ENCODE measurements around the gene TSPAN32.

- no peak for TF ChIP-seq POLR2A (IDR thresholded peaks at IDR 0.05)
- TF ChIP-seq, protein P1, sequence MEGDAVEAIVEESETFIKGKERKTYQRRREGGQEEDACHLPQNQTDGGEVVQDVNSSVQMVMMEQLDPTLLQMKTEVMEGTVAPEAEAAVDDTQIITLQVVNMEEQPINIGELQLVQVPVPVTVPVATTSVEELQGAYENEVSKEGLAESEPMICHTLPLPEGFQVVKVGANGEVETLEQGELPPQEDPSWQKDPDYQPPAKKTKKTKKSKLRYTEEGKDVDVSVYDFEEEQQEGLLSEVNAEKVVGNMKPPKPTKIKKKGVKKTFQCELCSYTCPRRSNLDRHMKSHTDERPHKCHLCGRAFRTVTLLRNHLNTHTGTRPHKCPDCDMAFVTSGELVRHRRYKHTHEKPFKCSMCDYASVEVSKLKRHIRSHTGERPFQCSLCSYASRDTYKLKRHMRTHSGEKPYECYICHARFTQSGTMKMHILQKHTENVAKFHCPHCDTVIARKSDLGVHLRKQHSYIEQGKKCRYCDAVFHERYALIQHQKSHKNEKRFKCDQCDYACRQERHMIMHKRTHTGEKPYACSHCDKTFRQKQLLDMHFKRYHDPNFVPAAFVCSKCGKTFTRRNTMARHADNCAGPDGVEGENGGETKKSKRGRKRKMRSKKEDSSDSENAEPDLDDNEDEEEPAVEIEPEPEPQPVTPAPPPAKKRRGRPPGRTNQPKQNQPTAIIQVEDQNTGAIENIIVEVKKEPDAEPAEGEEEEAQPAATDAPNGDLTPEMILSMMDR (IDR thresholded peaks at IDR 0.05 in 8 of 11, conservative IDR thresholded peaks at IDR 0.05 in 3 of 11) = no peak
These were observed 15.7 kb downstream of the TSPAN32 start for GRCh38 chr11:2317354-2318050.
